H1 (cell line): ENCODE data around the gene CUL1. TPM values are rescaled to one million over a fixed set of nuclear protein-coding genes. Genes with fewer than 3 reads are reported as not detected.

Experiments
- CBX8 ChIP-seq: fragments of 300-800, 300-1000 bp; sonication (generic); IDR thresholded peaks from 2 replicates; pipeline ENCODE4 v1.7.1; 2016; ENCODE audit warnings: low read depth, low read length, borderline replicate concordance
- NRF1 ChIP-seq: IDR thresholded peaks from 2 replicates; pipeline ENCODE4 v1.6.1; 2011; ENCODE audit warnings: mild to moderate bottlenecking, low read depth, low read length, improper control_type of control experiment
- POU5F1 ChIP-seq: IDR thresholded peaks from 2 replicates; pipeline ENCODE4 v1.6.1; 2011; ENCODE audit warnings: low read depth, mild to moderate bottlenecking, low read length, moderate library complexity
- RXRA ChIP-seq: IDR thresholded peaks from 2 replicates; pipeline ENCODE4 v1.6.1; 2011; ENCODE audit warnings: low read depth, mild to moderate bottlenecking, low read length, moderate library complexity; ENCODE audit not compliant: insufficient read depth
- polyA plus RNA-seq, 7 experiments: library from polyadenylated mRNA; depleted of rRNA in 3 of 7; stranded (reverse) in 5 of 7; unstranded in 2 of 7; fragments of >200 nt in 5 of 7; fragments of 200-250 nt in 2 of 7; gene quantifications; 1 replicate in 5 of 7; 2 replicates in 1 of 7; 4 replicates in 1 of 7; pipeline versions ENCODE4 v1.2.1 to v1.2.3, GENCODE V29; 2011 to 2013; ENCODE audit warnings: missing spikeins in 2 of 7, mixed read lengths in 2 of 7
- total RNA-seq: library from RNA; stranded (reverse); fragmentation: NEBNext Ultra II Directional; extraction: Animal tissue kit (Norgen Biotek cat#: 25700); gene quantifications from 2 replicates; pipeline ENCODE4 v1.2.1, GENCODE V29; 2021

The CUL1 gene
- total and polyA plus RNA-seq, 2 of the 8 experiments (the other 6 are each of a cell fraction or from before 2014, with no cell fraction given) = 33.0 to 77.3 TPM

GRCh38 chr7:148770004-148770403 is 71.3 kb downstream of the CUL1 start (continued):
- TF ChIP-seq POU5F1 (no peak), RXRA (no peak), CBX8 (no peak), NRF1 (no peak)
